GM23338 (cell line): ENCODE data around the gene CUEDC1. TPM values are rescaled to one million over a fixed set of nuclear protein-coding genes. Genes with fewer than 3 reads are reported as not detected.
"Not testable (repeated sequence)": the region's sequence is repeated elsewhere in the genome, so short reads cannot be mapped to it uniquely, and the experiment has no call there.

Experiments
- ATAC-seq: fragments of 200-7000 bp; cut with Tn5 transposase; 3 replicates; pipeline ENCODE4 v1.9.1; 2020
- DNase-seq: peaks from one replicate; pipeline ENCODE4 v3.0.0-alpha.2; 2015; ENCODE audit warnings: low spot score
- H2AFZ ChIP-seq: fragments of 200-600 bp; sonication (generic); 2 replicates; pipeline ENCODE4 v1.8.0; 2016; ENCODE audit warnings: antibody characterized with exemption, mild to moderate bottlenecking, moderate library complexity
- H3F3A ChIP-seq: fragments of 200-600 bp; sonication (generic); replicated peaks from 2 replicates; pipeline ENCODE4 v1.8.0; 2017; ENCODE audit warnings: antibody characterized with exemption, mixed run types, low read depth
- H3K27ac ChIP-seq: fragments of 200-600 bp; sonication (generic); 2 replicates; pipeline ENCODE4 v1.6.1; 2016; ENCODE audit warnings: low read depth
- H3K27me3 ChIP-seq: fragments of 200-600 bp; sonication (generic); 2 replicates; pipeline ENCODE4 v1.8.0; 2016; ENCODE audit warnings: mild to moderate bottlenecking, mixed run types, moderate library complexity; ENCODE audit not compliant: insufficient read depth
- H3K36me3 ChIP-seq: fragments of 200-600 bp; sonication (generic); 2 replicates; pipeline ENCODE4 v1.8.0; 2016; ENCODE audit warnings: mild to moderate bottlenecking; ENCODE audit not compliant: insufficient read depth
- H3K4me1 ChIP-seq: fragments of 200-600 bp; sonication (generic); 2 replicates; pipeline ENCODE4 v1.8.0; 2016; ENCODE audit warnings: mild to moderate bottlenecking, moderate library complexity; ENCODE audit not compliant: insufficient read depth
- H3K4me2 ChIP-seq: fragments of 200-600 bp; sonication (generic); 2 replicates; pipeline ENCODE4 v1.7.1; 2017; ENCODE audit warnings: mixed run types
- H3K4me3 ChIP-seq: fragments of 200-600 bp; sonication (generic); 2 replicates; pipeline ENCODE4 v1.6.1; 2016; ENCODE audit warnings: mixed run types
- H3K79me2 ChIP-seq: fragments of 200-600 bp; sonication (generic); replicated peaks from 2 replicates; pipeline ENCODE4 v1.8.0; 2017; ENCODE audit warnings: mild to moderate bottlenecking; ENCODE audit not compliant: insufficient read depth
- H3K9me2 ChIP-seq: fragments of 200-600 bp; sonication (generic); 2 replicates; pipeline ENCODE4 v1.8.0; 2017; ENCODE audit not compliant: insufficient read depth
- H4K20me1 ChIP-seq: fragments of 200-600 bp; sonication (generic); replicated peaks from 2 replicates; pipeline ENCODE4 v1.8.0; 2017; ENCODE audit warnings: mild to moderate bottlenecking; ENCODE audit not compliant: insufficient read depth
- H3K27ac Mint-ChIP-seq: 2 replicates; pipeline ENCODE4 v1.8.0; 2020; ENCODE audit warnings: inconsistent platforms, mild to moderate bottlenecking, moderate library complexity, mixed read lengths
- H3K27me3 Mint-ChIP-seq: 3 replicates; pipeline ENCODE4 v1.8.0; 2022; ENCODE audit warnings: low read depth, mild to moderate bottlenecking, moderate library complexity, mixed read lengths, inconsistent platforms; ENCODE audit not compliant: insufficient read depth, poor library complexity
- H3K36me3 Mint-ChIP-seq: 3 replicates; pipeline ENCODE4 v1.8.0; 2021; ENCODE audit warnings: low read depth, mild to moderate bottlenecking, inconsistent platforms, moderate library complexity, mixed read lengths
- H3K4me1 Mint-ChIP-seq: 3 replicates; pipeline ENCODE4 v1.8.0; 2020; ENCODE audit warnings: mild to moderate bottlenecking, inconsistent platforms, mixed read lengths
- H3K4me3 Mint-ChIP-seq: 3 replicates; pipeline ENCODE4 v1.8.0; 2021; ENCODE audit warnings: moderate library complexity, mild to moderate bottlenecking, inconsistent platforms, mixed read lengths
- H3K9me3 Mint-ChIP-seq: 3 replicates; pipeline ENCODE4 v1.8.0; 2020; ENCODE audit warnings: moderate library complexity, mild to moderate bottlenecking, inconsistent platforms, mixed read lengths
- CREB1 ChIP-seq: fragments of 250-450 bp; sonication (Bioruptor Pico); IDR thresholded peaks from 2 replicates; pipeline ENCODE4 v1.5.0; 2020; ENCODE audit warnings: low read depth, mild to moderate bottlenecking, moderate library complexity
- EZH2 ChIP-seq: fragments of 200-600 bp; sonication (generic); IDR thresholded peaks from one replicate; pipeline ENCODE4 v1.8.0; 2017; ENCODE audit warnings: antibody characterized with exemption, mild to moderate bottlenecking, low read depth; ENCODE audit not compliant: unreplicated experiment
- EZH2phosphoT487 ChIP-seq: fragments of 200-600 bp; sonication (generic); IDR thresholded peaks from one replicate; pipeline ENCODE4 v1.8.1; 2018; ENCODE audit warnings: antibody characterized with exemption; ENCODE audit not compliant: unreplicated experiment
- JUNB ChIP-seq: IDR thresholded peaks from one replicate; pipeline ENCODE4 v1.6.1; 2016; ENCODE audit warnings: antibody characterized with exemption; ENCODE audit not compliant: unreplicated experiment
- NANOG ChIP-seq: IDR thresholded peaks from 2 replicates; pipeline ENCODE4 v1.6.1; 2016; ENCODE audit warnings: antibody characterized with exemption, borderline replicate concordance
- POLR2AphosphoS5 ChIP-seq: IDR thresholded peaks from 2 replicates; pipeline ENCODE4 v1.6.1; 2016; ENCODE audit warnings: antibody characterized with exemption, low read depth
- REST ChIP-seq: IDR thresholded peaks from one replicate; pipeline ENCODE4 v1.6.1; 2018; ENCODE audit warnings: antibody characterized with exemption; ENCODE audit not compliant: unreplicated experiment
- STAT1 ChIP-seq: IDR thresholded peaks from one replicate; pipeline ENCODE4 v1.6.1; 2016; ENCODE audit warnings: antibody characterized with exemption; ENCODE audit not compliant: unreplicated experiment
- ZNF114 ChIP-seq: fragments of 250-450 bp; sonication (Bioruptor Pico); IDR thresholded peaks from 2 replicates; pipeline ENCODE4 v1.5.0; 2020; ENCODE audit warnings: mild to moderate bottlenecking, moderate library complexity
- ZNF331 ChIP-seq: fragments of 250-450 bp; sonication (Bioruptor Pico); IDR thresholded peaks from 2 replicates; pipeline ENCODE4 v1.5.0; 2020; ENCODE audit warnings: low read depth, mild to moderate bottlenecking, moderate library complexity
- polyA plus RNA-seq: library from polyadenylated mRNA; unstranded; fragments of >200 nt; fragmentation: Nextera tagmentation; extraction: Ambion mirVana; gene quantifications from 2 replicates; pipeline ENCODE4 v1.2.1, GENCODE V29; 2016
- total RNA-seq: library from RNA; depleted of rRNA; stranded (reverse); fragments of >200 nt; shearing (Covaris generic); gene quantifications from 2 replicates; pipeline ENCODE4 v1.2.3, GENCODE V29; 2014
- TF ChIP-seq, protein P1 (sequence below): IDR thresholded peaks from 2 replicates; pipeline ENCODE4 v1.6.1; 2016; ENCODE audit warnings: antibody characterized with exemption

CUEDC1 gene
- total and polyA plus RNA-seq, 2 experiments from 2014 or later = 3.0 to 7.7 TPM

DNA sequence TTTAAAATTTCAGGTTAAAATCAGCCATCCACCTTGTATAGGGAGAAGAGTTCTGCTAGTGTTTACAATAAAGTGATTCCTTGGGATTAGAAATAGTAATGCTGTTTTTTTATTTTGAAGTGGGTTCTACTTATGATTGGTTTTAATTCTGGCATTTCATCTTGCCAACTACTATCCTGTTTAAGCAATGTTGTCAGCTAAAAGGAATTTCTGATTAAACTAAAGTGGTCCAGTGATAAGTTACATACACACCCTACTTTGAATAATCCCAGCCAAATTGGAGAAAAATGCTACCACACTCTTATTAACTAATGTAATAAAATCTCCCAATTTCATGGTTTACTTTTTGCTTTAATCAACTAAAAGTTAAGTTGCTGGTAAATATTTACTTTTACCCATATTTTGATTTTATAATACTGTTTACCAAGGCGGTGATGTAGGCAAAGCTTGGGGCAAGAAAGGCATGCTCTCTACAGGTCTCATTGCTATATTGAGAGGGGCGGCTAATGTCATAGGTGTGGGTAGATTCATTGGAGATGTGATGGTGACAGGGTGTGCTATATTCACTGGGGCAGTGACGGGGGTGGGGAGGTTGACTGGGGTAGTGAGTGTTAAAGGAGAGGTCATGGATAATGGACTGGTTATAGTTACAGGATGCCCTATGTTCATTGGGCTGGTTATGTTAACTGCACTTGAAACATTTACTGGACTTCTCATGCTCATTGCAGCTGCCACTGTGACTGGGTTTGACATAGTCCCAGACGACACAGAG is 19.0 kb upstream of the CUEDC1 start:
- H3K4me1 Mint-ChIP-seq, H3K27ac ChIP-seq, H3K27me3 ChIP-seq, H3K9me3 Mint-ChIP-seq, H3K4me3 Mint-ChIP-seq, ATAC-seq, H3K9me2 ChIP-seq, H3K4me1 ChIP-seq, H3K4me3 ChIP-seq, H3K79me2 ChIP-seq, DNase-seq, H3K4me2 ChIP-seq, H2AFZ ChIP-seq, H3K27me3 Mint-ChIP-seq, H3F3A ChIP-seq, H3K27ac Mint-ChIP-seq: not testable (repeated sequence)
- Histone ChIP-seq H3K36me3 (peaks cover 36% of the 10 kb centered on the region; the same call in 1 of the 2 replicates), H4K20me1 (peaks cover 15% of the 10 kb centered on the region)
- peaks cover 49% of the 10 kb centered on the region for H3K36me3 Mint-ChIP-seq

DNA sequence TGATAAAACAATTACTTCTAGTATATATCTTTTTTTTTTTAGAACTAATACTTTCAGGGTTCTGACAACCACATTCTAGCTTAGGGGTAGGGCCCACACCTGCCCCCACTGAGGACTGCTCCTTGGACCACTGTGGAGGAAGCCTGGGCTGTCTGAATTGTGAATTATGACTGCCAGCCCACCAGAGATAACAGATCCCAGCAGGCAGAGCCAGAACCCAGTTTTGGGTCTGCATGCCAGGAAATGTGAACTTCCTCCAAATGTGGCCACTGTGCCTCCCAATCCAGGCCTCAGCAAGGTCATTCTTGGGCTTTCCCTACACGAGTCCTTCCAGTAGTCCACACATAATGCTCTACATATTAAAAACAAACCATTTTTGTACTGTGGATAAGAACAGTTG is 16.9 kb upstream of the CUEDC1 start:
- peaks cover 20% of the 10 kb centered on the region; the same call in 1 of the 2 replicates for H3K36me3 ChIP-seq
- H3K9me2 ChIP-seq = no peaks in the 10 kb centered on the region

More for the DNA sequence above, 16.9 kb upstream of the CUEDC1 start:
- H3K9me3 Mint-ChIP-seq = no peaks in the 10 kb centered on the region
- Histone ChIP-seq H3K27me3 (no peaks in the 10 kb centered on the region), H2AFZ (no peak overlapping the region), H3K27ac (no peak overlapping the region), H3K4me3 (no peak overlapping the region), H3K4me2 (no peak overlapping the region), H3K79me2 (no peaks in the 10 kb centered on the region; the same call in 1 of the 2 replicates), H3K4me1 (peaks cover 3% of the 10 kb centered on the region; the same call in 1 of the 2 replicates), H4K20me1 (peaks cover 11% of the 10 kb centered on the region), H3F3A (0 out of 2 replicates have a peak, but pooled peaks cover 10% of the 10 kb centered on the region)
- peaks cover 2% of the 10 kb centered on the region for H3K27me3 Mint-ChIP-seq
- ATAC-seq = no peak
- H3K4me1 Mint-ChIP-seq = peaks cover 10% of the 10 kb centered on the region; the same call in 2 of the 3 replicates
- no peak overlapping the region for H3K4me3 Mint-ChIP-seq
- H3K36me3 Mint-ChIP-seq = peaks cover 34% of the 10 kb centered on the region
- no peak for DNase-seq
- H3K27ac Mint-ChIP-seq = no peak overlapping the region
- no peak for TF ChIP-seq POLR2AphosphoS5
- no peak for TF ChIP-seq EZH2phosphoT487
- no peak for TF ChIP-seq CREB1
- TF ChIP-seq, protein P1, sequence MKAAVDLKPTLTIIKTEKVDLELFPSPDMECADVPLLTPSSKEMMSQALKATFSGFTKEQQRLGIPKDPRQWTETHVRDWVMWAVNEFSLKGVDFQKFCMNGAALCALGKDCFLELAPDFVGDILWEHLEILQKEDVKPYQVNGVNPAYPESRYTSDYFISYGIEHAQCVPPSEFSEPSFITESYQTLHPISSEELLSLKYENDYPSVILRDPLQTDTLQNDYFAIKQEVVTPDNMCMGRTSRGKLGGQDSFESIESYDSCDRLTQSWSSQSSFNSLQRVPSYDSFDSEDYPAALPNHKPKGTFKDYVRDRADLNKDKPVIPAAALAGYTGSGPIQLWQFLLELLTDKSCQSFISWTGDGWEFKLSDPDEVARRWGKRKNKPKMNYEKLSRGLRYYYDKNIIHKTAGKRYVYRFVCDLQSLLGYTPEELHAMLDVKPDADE = no peak
- TF ChIP-seq STAT1 = no peak
- TF ChIP-seq ZNF331 (CRISPR knock-in tag) = no peak
- TF ChIP-seq JUNB = no peak
- no peak for TF ChIP-seq ZNF114 (CRISPR knock-in tag)
- no peak for TF ChIP-seq EZH2
- no peak for TF ChIP-seq NANOG
- no peak for TF ChIP-seq REST
